ENCODE data around the gene COL2A1. TPM values are rescaled to one million over a fixed set of nuclear protein-coding genes. Genes with fewer than 3 reads are reported as not detected.

COL2A1 gene
- total RNA-seq (2021), result 10.8 and 11.4 TPM in 2 replicates
- long read RNA-seq, full-length matches to known transcripts, result 2 of 11 reads
- long read RNA-seq, partial matches to known transcripts, result 7 of 11 reads
- long read RNA-seq, other reads (novel, unspliced or antisense), result 2 of 11 reads

GRCh38 chr12:48004053-48004941, at the start of gene COL2A1:
Gene COL2A1 (minus strand): TSS chr12:48004476. CDS start chr12:48004321, 155 bp downstream.
- Mint-ChIP-seq H3K27ac (no peak within 1 kb of the TSS), H3K4me1 (peaks cover 47% of the 10 kb centered on the region in 2 experiments), H3K9me3 (peaks cover 0 to 2% of the 10 kb centered on the region in 2 experiments; a peak in 2 of 5 replicates), H3K4me3 (peak within 1 kb of the TSS; percentile 61 to 86), H3K27me3 (ENCODE audit: low read depth) (peaks cover 99% of the 10 kb centered on the region), H3K36me3 (ENCODE audit: insufficient read depth in 1 of 3, low read depth in 3 of 3) (no peaks in the 10 kb centered on the region)
- Histone ChIP-seq H3K4me1 (ENCODE audit: insufficient read depth, low read length) (peaks cover 3% of the 10 kb centered on the region), H3K9ac (ENCODE audit: extremely low read depth, insufficient read length, low read length) (no peak within 1 kb of the TSS), H3T11ph (ENCODE audit: low read length) (no peak within 1 kb of the TSS), H3K4me2 (ENCODE audit: insufficient read depth, insufficient read length, low read length) (peak within 1 kb of the TSS; percentile 69), H4K8ac (replicated peaks; ENCODE audit: insufficient read length, low read depth, low read length) (no peak within 1 kb of the TSS), H2BK5ac (ENCODE audit: insufficient read length, low read length) (no peak within 1 kb of the TSS), H3K4ac (ENCODE audit: low read depth, low read length) (no peak within 1 kb of the TSS), H2BK120ac (ENCODE audit: low read depth, low read length, poor library complexity, severe bottlenecking) (no peak within 1 kb of the TSS), H3K14ac (ENCODE audit: insufficient read depth, low read length) (0 out of 2 replicates have a peak within 1 kb of the TSS, but pooled peaks have one; percentile 9), H3K27me3 (ENCODE audit: insufficient read depth, low read length) (peaks cover 77% of the 10 kb centered on the region), H3K23me2 (ENCODE audit: insufficient read length, low read depth, low read length, poor library complexity, severe bottlenecking) (peaks cover 31% of the 10 kb centered on the region), H3K56ac (ENCODE audit: insufficient read length, low read depth, low read length) (no peak within 1 kb of the TSS), H3K9me3 (ENCODE audit: control insufficient read depth, low read depth, low read length) (no peaks in the 10 kb centered on the region), H4K91ac (ENCODE audit: insufficient read length, low read depth, low read length) (no peak within 1 kb of the TSS), H2BK15ac (ENCODE audit: low read depth, low read length) (no peak within 1 kb of the TSS), H3K79me1 (ENCODE audit: insufficient read depth, low read depth, low read length, poor library complexity, severe bottlenecking) (no peaks in the 10 kb centered on the region), H2AFZ (ENCODE audit: low read length) (no peak within 1 kb of the TSS), H2AK5ac (ENCODE audit: insufficient read length, low read length) (no peak within 1 kb of the TSS), H3K18ac (ENCODE audit: insufficient read length, low read depth, low read length) (no peak within 1 kb of the TSS), H4K5ac (ENCODE audit: insufficient read length, low read depth, low read length) (no peak within 1 kb of the TSS), H2BK20ac (ENCODE audit: low read depth, low read length, poor library complexity, severe bottlenecking) (no peak within 1 kb of the TSS), H2BK12ac (ENCODE audit: insufficient read length, low read depth, low read length) (no peak within 1 kb of the TSS), H4K20me1 (ENCODE audit: control insufficient read depth, insufficient read depth, insufficient read length) (peaks cover 3% of the 10 kb centered on the region), H3K79me2 (ENCODE audit: insufficient read depth, low read length) (no peaks in the 10 kb centered on the region), H3K27ac (ENCODE audit: insufficient read length, low read depth, low read length) (no peak within 1 kb of the TSS), H3K23ac (ENCODE audit: insufficient read length, low read depth, low read length) (no peak within 1 kb of the TSS)
- WGBS (ENCODE audit: extremely low coverage, insufficient read length, low lambda C conversion rate), result no CpG with 5 or more reads among the region's 83 CpGs
- no peak for TF ChIP-seq CTCF (conservative IDR thresholded peaks at IDR 0.05)
- peak; percentile 90 for DNase-seq

Data from H9 (cell line).